D721Med (cell line): ENCODE data around the gene MOCS3.

Source experiments
- DNase-seq: peaks from one replicate; pipeline ENCODE4 v3.0.0; 2011; ENCODE audit warnings: low spot score; ENCODE audit not compliant: insufficient read length
- FAIRE-seq: peaks from 2 replicates; lab custom pipeline; 2011; peaks lifted over from hg19 to GRCh38; lab: Jason Lieb, UNC
- CTCF ChIP-seq: IDR thresholded peaks from 2 replicates; pipeline ENCODE4 v1.5.1; 2012; ENCODE audit warnings: mild to moderate bottlenecking, control low read depth; ENCODE audit not compliant: insufficient read depth; ENCODE audit errors: missing control alignments

Gene MOCS3

GRCh38 chr20:50916257-50916656 is 42.4 kb upstream of the MOCS3 start:
- DNase-seq (no peak), FAIRE-seq (no peak)
- no peak for TF ChIP-seq CTCF

DNA sequence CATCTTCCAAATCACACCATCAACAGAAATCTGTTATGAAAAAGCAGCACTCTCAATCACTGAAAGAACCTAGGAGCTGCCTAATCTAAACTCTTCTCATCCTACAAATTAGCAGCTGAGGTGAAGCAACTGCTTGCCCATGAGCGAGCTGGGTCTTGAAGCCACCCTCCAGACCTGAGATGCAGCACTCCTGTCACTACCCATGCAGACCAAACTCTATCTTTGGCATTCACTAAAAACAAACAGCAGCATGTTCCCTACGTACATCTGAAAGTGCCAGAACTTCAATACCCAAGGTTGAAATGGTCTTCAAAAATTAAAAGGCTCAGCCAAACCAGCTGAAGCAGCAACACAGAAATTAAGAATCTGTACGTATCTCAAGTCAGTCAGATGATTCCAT is 41.7 kb upstream of the MOCS3 start:
- no peak for TF ChIP-seq CTCF
- FAIRE-seq (no peak), DNase-seq (no peak)

DNA sequence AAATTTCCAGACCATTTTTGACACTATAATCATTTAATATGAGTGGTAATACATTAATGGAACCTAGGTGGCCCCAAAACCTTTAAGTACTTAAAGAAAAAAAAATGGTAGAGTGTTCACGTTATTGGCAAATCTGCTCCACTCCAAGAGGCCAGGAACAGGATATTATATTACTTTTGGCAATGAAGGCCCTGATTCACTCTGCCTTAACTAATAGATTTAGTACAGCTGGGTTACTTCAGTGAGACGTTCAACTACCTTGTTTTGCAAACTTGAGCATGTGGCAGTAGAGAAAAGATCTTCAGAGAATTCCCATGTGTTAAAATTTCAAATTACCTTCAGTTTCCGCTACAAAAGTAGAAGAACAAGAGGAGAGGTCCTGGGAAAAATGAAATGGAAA is 40.2 kb upstream of the MOCS3 start:
- DNase-seq (no peak), FAIRE-seq (no peak)
- no peak for TF ChIP-seq CTCF

GRCh38 chr20:50919567-50919966 is 39.1 kb upstream of the MOCS3 start:
- DNase-seq (no peak), FAIRE-seq (no peak)
- no peak for TF ChIP-seq CTCF

- FAIRE-seq (peak; percentile 90), DNase-seq (no peak)
- no peak for TF ChIP-seq CTCF
These were observed 37.6 kb upstream of the MOCS3 start for GRCh38 chr20:50920997-50921396.

- no peak for TF ChIP-seq CTCF
- no peak for DNase-seq
- FAIRE-seq: no peak
These were observed 36.7 kb upstream of the MOCS3 start for GRCh38 chr20:50921803-50922501.

DNA sequence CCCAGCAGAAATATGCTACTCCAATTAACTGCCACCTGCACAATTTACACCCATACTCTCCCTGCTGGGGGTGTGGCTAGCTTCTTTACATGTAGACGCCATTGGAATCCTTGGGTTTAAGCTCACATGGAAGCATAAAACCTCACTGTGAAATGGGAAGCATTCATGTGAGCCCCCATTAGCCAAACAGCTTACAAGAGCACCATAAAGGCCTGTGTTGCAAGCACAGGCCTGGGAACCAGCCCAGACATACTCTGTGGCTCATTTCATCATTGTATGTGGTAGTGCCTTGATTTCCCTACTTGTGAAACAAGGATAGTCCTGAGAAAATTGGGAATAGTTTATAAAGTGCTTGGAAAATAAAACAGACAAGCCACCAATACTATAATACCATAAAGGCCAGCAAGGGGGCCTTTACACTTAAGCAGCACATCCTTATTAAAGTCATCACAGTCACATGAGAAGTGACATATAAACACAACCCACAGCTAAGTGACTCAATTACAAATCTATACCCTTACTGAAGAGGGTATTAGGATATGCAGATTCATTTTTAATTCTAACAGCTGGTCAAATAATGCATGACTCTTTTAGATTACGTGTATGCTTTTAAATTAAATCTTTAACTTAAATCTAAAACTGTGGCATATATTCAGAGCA is 34.2 kb upstream of the MOCS3 start:
- DNase-seq: no peak
- FAIRE-seq: no peak
- no peak for TF ChIP-seq CTCF
